Mucosa of stomach (tissue), 1 donor: ENCODE data around the gene EPB41L1.

Experiments
- H3K27me3 ChIP-seq: one replicate; pipeline ENCODE4 v1.7.0; 2013; ENCODE audit warnings: mild to moderate bottlenecking, low read length; ENCODE audit not compliant: control insufficient read depth, insufficient read depth
- H3K36me3 ChIP-seq: one replicate; pipeline ENCODE4 v1.7.0; 2013; ENCODE audit warnings: low read length; ENCODE audit not compliant: control insufficient read depth, insufficient read depth
- H3K4me1 ChIP-seq: one replicate; pipeline ENCODE4 v1.7.0; 2013; ENCODE audit warnings: mild to moderate bottlenecking, low read length; ENCODE audit not compliant: control insufficient read depth, insufficient read depth
- H3K4me3 ChIP-seq: one replicate; pipeline ENCODE4 v1.7.0; 2013; ENCODE audit warnings: low read length
- H3K9ac ChIP-seq: one replicate; pipeline ENCODE4 v1.7.0; 2013; ENCODE audit warnings: mild to moderate bottlenecking, low read length, moderate library complexity
- H3K9me3 ChIP-seq: one replicate; pipeline ENCODE4 v1.7.0; 2013; ENCODE audit warnings: mild to moderate bottlenecking, low read length, moderate library complexity; ENCODE audit not compliant: control insufficient read depth
- donor health status: Pancreatic carcinoma.

Gene EPB41L1

DNA sequence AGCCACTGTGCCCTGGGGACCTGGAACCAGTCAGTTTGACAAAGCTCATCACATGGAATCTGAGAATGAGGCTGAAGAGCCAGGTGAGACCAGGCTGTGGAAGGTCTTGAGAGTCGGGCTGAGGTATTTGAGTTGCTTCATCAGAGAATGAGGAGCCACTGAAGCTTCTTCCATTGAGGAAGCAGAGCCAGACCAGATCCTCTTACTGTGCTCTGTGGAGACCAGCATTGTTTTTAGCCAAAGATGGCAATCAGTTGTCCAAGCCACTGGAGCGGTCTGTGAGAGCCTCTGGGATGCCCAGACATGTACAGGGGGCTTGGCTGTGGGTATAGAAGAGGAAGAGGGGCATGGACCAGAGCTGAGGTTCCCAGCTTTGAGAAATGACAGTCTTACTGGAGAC lies 6.1 kb upstream of the EPB41L1 start:
- Histone ChIP-seq H3K4me1 (peaks cover 21% of the 10 kb centered on the region), H3K27me3 (no peaks in the 10 kb centered on the region), H3K4me3 (no peak overlapping the region), H3K9ac (no peak overlapping the region), H3K9me3 (no peaks in the 10 kb centered on the region), H3K36me3 (no peaks in the 10 kb centered on the region)

DNA sequence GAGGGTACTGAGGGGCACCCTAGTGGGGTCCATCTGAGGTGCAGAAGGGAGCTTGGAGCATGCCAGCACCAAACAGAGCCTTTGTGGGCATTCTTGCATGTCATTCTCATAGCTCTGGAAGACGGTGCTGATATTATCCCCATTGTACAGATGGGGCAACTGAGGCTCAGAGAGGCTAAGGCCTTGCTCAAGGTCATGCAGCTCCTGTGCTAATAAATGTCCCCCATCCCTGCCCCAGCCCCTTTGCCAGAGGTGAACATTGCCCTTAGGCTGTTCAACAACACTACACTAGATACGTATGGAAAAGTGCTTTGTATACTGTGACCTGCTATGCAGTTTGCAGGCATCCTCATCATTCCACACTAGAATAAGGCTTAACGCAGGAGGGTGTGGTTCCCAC lies 5.5 kb upstream of the EPB41L1 start:
- no peaks in the 10 kb centered on the region for H3K9me3 ChIP-seq
- no peaks in the 10 kb centered on the region for H3K36me3 ChIP-seq
- peaks cover 24% of the 10 kb centered on the region for H3K4me1 ChIP-seq
- no peak overlapping the region for H3K4me3 ChIP-seq
- no peaks in the 10 kb centered on the region for H3K27me3 ChIP-seq
- no peak overlapping the region for H3K9ac ChIP-seq

DNA sequence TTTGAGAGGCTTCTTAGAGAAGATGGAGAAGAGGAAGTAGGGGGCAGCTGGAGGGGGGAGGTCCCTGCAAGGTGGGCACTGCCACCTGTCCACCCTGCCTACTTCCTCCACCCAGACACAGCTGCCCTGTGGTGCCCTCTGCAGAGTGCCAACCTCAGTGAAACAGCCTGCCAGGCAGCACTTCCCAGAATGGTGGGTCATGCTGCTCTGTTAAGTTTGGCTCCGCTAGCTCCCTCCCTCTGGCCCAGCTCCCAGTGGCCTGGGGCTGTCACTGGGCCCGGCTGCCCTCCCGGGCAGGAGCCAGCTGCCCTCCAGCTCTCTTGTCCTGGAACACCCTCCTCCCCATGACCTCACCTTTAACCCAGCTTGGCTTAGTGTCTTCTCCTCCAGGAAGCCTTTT lies 5.1 kb upstream of the EPB41L1 start:
- no peaks in the 10 kb centered on the region for H3K9me3 ChIP-seq
- H3K36me3 ChIP-seq, result no peaks in the 10 kb centered on the region
- no peak overlapping the region for H3K9ac ChIP-seq
- H3K4me1 ChIP-seq, result peaks cover 21% of the 10 kb centered on the region
- H3K4me3 ChIP-seq, result no peak overlapping the region
- H3K27me3 ChIP-seq, result no peaks in the 10 kb centered on the region

DNA sequence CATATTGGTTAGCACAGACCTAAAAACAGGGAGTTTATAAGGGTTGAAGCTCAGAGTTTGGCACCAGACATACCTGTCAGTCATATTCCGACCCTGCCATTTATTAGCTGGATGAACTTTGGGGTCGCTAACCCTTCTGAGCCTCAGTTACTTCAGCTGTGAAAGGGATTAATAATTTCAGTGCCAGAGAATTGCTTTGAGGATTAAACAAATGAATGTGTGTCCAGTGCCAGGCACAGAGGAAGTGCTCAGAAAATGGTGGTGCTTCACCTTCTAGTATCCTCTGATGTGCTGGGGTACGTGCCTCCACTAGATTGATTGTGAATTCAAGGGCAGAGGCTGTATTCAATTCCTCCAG lies 4.1 kb upstream of the EPB41L1 start:
- H3K4me3 ChIP-seq, result no peak overlapping the region
- H3K36me3 ChIP-seq, result no peaks in the 10 kb centered on the region
- no peaks in the 10 kb centered on the region for H3K9me3 ChIP-seq
- H3K27me3 ChIP-seq, result no peaks in the 10 kb centered on the region
- no peak overlapping the region for H3K9ac ChIP-seq
- H3K4me1 ChIP-seq, result peaks cover 21% of the 10 kb centered on the region

DNA sequence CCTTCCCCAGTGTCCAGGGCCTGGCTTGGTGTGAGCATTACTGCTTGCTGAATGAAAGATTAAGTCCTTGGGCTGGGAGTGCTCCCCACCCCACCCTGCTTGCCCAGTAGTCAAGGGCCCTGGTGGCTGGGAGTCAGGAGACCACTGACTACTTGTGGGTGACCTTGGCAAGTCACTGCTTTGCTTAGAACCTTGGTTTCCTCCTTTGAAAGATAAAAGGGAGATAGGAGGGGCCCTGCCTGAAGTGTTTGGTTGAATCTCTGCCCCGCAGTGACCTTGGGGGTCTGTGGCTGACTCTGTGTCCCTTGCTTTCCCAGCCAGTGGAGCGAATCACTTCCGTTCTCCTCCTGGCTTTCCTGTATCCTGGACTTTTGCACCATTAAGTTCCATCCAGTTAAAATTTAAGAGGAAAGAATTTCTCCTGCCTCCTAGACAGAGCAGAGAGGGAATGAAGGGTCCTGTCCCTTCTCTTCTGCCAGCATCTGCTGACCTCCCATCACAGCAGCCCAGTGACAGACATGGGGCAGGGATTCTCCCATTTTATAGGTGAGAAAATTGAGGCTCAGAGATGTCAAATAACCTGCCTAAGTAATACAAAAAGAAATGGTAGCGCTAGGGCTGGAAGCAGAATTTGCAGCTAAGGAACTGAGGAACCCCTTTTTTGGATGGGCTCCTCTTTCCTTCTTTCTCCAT lies 3.5 kb upstream of the EPB41L1 start:
- Histone ChIP-seq H3K4me3 (no peak overlapping the region), H3K9me3 (no peaks in the 10 kb centered on the region), H3K4me1 (peaks cover 21% of the 10 kb centered on the region), H3K9ac (no peak overlapping the region), H3K36me3 (no peaks in the 10 kb centered on the region), H3K27me3 (no peaks in the 10 kb centered on the region)

DNA sequence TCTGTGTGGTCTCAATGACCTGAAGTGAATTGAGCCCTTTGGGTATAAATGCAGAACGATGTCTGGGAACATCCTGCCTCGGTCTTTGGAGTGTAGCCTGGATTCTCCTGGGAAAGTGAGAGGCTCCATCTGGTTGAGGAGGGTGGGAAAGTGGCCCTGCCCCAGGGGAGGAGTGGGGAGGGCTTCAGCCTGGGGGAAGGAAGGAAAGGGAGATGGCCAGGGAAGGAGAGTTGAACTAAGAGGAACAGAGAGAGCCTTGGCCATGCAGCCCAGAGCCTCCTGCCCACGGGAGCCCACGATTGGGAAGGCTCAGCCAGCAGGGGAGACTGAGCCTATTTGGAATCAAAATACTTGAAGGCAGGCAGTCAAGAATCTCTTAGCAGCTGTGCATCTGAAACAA lies 2.3 kb upstream of the EPB41L1 start:
- peaks cover 30% of the 10 kb centered on the region for H3K4me1 ChIP-seq
- no peak overlapping the region for H3K9ac ChIP-seq
- no peaks in the 10 kb centered on the region for H3K27me3 ChIP-seq
- no peaks in the 10 kb centered on the region for H3K9me3 ChIP-seq
- H3K36me3 ChIP-seq, result no peaks in the 10 kb centered on the region
- H3K4me3 ChIP-seq, result no peak overlapping the region

DNA sequence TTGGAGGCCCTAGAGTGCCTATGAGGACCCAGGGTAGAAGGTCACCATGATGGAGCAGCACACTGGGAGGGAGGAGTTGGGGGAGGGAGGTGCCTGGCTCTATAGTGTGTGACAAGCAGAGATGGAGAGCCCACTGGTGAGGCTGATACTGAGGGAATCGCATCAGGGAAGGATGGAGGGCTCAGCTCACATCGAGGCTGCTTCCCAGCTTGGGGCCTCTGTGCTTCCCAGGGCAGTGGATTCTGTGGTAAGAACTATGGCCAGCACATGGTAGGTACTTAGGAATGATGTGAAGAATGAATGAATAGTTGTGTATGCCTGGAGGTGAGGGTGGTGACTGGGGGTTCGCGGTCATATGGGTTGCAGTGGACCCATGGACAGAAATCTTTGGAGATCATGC lies 1.3 kb upstream of the EPB41L1 start:
- Histone ChIP-seq H3K4me1 (peaks cover 30% of the 10 kb centered on the region), H3K4me3 (no peak overlapping the region), H3K9me3 (no peaks in the 10 kb centered on the region), H3K36me3 (no peaks in the 10 kb centered on the region), H3K9ac (no peak overlapping the region), H3K27me3 (no peaks in the 10 kb centered on the region)

DNA sequence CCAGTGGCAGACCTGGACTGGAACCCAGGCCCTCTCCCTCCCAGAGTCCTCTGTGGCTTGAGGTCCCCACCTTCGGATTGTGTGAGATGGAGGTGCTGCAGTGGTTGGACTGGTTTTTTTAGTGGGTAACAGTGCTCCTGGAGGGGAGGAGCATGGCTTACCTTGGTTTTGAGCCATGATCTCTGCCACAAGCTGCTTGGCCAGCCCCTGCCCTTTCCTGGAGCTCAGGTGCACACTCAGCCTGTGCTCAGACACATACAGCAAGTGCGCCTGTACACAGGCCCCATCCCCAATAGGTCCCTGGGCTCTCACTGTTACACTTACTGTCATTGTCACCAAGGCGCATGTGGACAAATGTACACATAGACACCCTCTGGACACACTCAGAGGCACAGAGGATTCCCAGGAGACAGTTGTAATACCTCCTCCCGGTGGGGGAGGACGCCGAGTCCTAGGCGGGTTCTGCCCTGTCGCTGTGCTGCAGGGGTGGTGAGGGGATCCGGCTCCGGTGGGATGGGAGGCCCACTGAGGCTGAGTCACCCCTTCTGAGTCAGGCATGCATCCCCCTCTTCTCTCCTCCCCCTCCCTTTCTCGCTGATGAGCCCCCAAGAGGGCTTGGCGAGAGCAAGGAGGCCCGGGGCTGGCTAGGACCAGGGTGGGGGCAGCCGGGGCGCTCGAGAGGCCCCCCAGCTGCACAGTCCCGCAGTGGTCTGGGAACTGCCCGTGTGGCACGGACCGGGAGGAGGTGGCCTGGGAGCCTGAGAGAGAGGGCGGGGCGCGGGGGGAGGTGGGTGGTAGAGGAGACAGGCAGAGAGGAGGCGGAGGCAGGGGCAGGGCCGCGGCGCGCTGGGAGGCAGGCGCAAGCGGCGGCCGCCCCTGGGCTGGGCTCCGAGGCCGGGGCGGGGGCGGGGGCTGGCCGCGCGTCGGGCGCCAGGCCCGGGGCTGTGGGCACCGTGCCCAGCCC lies 522 bp upstream of the EPB41L1 start:
- no peaks in the 10 kb centered on the region for H3K9me3 ChIP-seq
- peak overlapping the region; percentile 60 for H3K9ac ChIP-seq
- H3K27me3 ChIP-seq, result no peaks in the 10 kb centered on the region
- no peaks in the 10 kb centered on the region for H3K36me3 ChIP-seq
- H3K4me1 ChIP-seq, result peaks cover 30% of the 10 kb centered on the region
- peak overlapping the region; percentile 12 for H3K4me3 ChIP-seq

DNA sequence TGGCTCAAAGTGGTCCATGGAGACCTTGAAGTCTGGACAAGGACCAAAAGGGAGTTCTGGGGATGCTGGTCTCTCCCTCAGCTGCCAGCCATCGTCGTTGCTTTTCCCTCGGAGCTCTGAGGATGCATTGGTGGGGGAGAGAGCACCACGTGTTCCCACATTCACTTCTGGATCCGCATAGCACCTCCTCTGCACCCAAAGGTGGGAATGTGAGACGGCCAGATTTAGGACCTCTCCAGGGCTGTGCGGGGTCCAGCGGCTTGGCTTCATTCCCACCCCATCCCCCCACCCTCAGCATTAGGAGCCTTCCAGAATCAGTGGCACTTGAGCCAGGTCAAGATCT lies 1.1 kb downstream of the EPB41L1 start:
- Histone ChIP-seq H3K27me3 (no peaks in the 10 kb centered on the region), H3K4me3 (no peak overlapping the region), H3K9me3 (no peaks in the 10 kb centered on the region), H3K36me3 (no peaks in the 10 kb centered on the region), H3K9ac (no peak overlapping the region), H3K4me1 (peaks cover 30% of the 10 kb centered on the region)

DNA sequence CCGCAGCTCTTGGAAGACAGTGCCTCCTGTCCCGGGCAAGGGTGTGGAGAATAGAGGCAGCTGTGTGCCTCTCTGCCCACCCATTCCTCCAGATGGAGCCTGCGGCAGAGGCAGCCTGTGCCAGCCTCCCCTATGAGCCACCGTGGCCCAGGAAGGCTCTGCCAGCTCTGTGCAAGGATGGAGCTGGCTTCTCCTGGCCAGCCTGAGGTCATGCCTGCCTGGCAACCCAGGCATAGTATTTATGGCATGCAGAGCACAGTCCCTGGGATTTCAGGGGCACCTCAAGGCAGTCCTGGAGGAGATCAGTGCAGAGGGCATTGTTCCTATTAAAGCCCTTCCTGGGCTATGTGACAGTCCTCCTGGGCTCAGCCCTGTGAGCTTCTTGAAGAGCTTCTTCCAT lies 1.5 kb downstream of the EPB41L1 start:
- Histone ChIP-seq H3K36me3 (no peaks in the 10 kb centered on the region), H3K9me3 (no peaks in the 10 kb centered on the region), H3K9ac (no peak overlapping the region), H3K4me1 (peaks cover 30% of the 10 kb centered on the region), H3K27me3 (no peaks in the 10 kb centered on the region), H3K4me3 (no peak overlapping the region)

DNA sequence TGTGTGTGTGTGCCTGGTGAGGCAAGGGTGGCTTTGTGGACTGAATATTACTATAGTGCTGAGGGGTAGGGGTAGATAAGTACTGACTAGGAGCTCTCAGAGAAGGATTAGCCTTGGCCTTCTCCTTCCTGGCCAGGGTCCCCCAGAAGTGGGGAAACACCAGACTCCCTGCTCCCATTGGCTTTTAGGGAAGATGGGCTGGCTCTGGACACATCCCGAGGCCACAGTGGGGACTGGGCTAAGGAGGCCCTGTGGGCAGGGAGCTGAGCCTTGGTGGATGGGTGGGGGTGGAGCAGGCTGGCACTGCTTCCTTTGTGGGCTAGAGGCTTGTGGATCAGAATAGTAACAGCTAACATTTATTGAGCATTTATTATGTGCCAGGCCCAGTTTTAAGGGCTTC lies 3.1 kb downstream of the EPB41L1 start:
- Histone ChIP-seq H3K27me3 (no peaks in the 10 kb centered on the region), H3K4me3 (no peak overlapping the region), H3K4me1 (peaks cover 33% of the 10 kb centered on the region), H3K9ac (no peak overlapping the region), H3K9me3 (no peaks in the 10 kb centered on the region), H3K36me3 (no peaks in the 10 kb centered on the region)

DNA sequence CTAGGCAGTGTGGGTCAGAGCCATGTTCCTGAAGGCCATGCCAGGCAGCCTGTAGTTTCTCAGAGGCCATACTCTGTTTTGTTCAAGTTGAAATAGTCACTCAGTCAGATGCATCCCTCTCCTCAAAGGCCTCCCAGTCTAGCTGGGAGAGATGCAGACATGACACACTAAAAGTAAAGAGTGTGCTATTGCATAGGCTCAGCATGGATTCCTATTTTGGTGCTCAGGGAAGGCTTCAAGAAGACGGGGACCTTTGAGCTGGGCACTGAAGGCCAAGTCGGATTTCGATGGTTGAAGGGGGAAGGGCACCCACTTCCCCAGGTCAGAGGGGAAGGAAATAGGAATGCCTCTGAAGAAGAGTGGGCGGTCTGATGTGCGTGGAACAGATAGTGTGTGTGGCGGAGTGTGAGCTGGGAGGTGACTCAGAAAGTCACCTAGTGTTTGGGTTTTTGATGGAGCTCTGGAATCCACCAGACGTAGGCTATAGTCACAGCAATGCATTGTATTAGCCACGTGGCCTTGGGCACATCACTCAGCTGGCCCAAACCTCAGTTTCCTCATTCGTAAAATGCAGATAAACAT lies 3.7 kb downstream of the EPB41L1 start:
- Histone ChIP-seq H3K9ac (no peak overlapping the region), H3K9me3 (no peaks in the 10 kb centered on the region), H3K4me3 (no peak overlapping the region), H3K36me3 (no peaks in the 10 kb centered on the region), H3K4me1 (peaks cover 33% of the 10 kb centered on the region), H3K27me3 (no peaks in the 10 kb centered on the region)
